Measurements from ENCODE around the gene KLHL42. TPM values are rescaled to one million over a fixed set of nuclear protein-coding genes. Genes with fewer than 3 reads are reported as not detected.
A peak's percentile ranks its signal among the peaks of the same experiment; 100 is the strongest.
"Not testable (repeated sequence)": the region's sequence is repeated elsewhere in the genome, so short reads cannot be mapped to it uniquely, and the experiment has no call there.

KLHL42 gene
- total RNA-seq, 1 donor from 2014 or later: 5.5 TPM

GRCh38 chr12:27841392-27841882, 61.4 kb downstream of the KLHL42 start:
- H3K9me3 ChIP-seq (replicated peaks): no peaks in the 10 kb centered on the region
- intact Hi-C loops (cut with micrococcal nuclease): no loop called here
- no peak overlapping the region for H3K27ac ChIP-seq (replicated peaks)
- no peaks in the 10 kb centered on the region for H3K27me3 ChIP-seq (ENCODE audit: low read depth)
- H3K4me3 ChIP-seq: no peak overlapping the region
- DNase-seq: no peak
- H3K4me1 ChIP-seq: peaks cover 9% of the 10 kb centered on the region
- TF ChIP-seq CTCF (IDR thresholded peaks at IDR 0.05; ENCODE audit: borderline replicate concordance): no peak
- no peaks in the 10 kb centered on the region for H3K36me3 ChIP-seq

- no peaks in the 10 kb centered on the region for H3K36me3 ChIP-seq
- no peaks in the 10 kb centered on the region for H3K27me3 ChIP-seq (ENCODE audit: low read depth)
- no peak overlapping the region for H3K27ac ChIP-seq (replicated peaks)
- TF ChIP-seq CTCF (IDR thresholded peaks at IDR 0.05; ENCODE audit: borderline replicate concordance): no peak
- peaks cover 9% of the 10 kb centered on the region for H3K4me1 ChIP-seq
- H3K9me3 ChIP-seq (replicated peaks): no peaks in the 10 kb centered on the region
- intact Hi-C loops (cut with micrococcal nuclease): no loop called here
- H3K4me3 ChIP-seq: peak overlapping the region; percentile 33
- no peak for DNase-seq
These were observed 63.7 kb downstream of the KLHL42 start for GRCh38 chr12:27843714-27844245.

GRCh38 chr12:27844366-27845090, 64.5 kb downstream of the KLHL42 start:
- H3K4me1 ChIP-seq: peaks cover 9% of the 10 kb centered on the region
- no peak for TF ChIP-seq CTCF (IDR thresholded peaks at IDR 0.05; ENCODE audit: borderline replicate concordance)
- H3K9me3 ChIP-seq (replicated peaks): peaks cover 7% of the 10 kb centered on the region
- intact Hi-C loops (cut with micrococcal nuclease): no loop called here
- peak overlapping the region; percentile 33 for H3K4me3 ChIP-seq
- no peaks in the 10 kb centered on the region for H3K27me3 ChIP-seq (ENCODE audit: low read depth)
- no peak overlapping the region for H3K27ac ChIP-seq (replicated peaks)
- DNase-seq: no peak
- no peaks in the 10 kb centered on the region for H3K36me3 ChIP-seq

- H3K4me1 ChIP-seq: peaks cover 9% of the 10 kb centered on the region
- peaks cover 14% of the 10 kb centered on the region for H3K9me3 ChIP-seq (replicated peaks)
- DNase-seq: no peak
- no peaks in the 10 kb centered on the region for H3K36me3 ChIP-seq
- no peak for TF ChIP-seq CTCF (IDR thresholded peaks at IDR 0.05; ENCODE audit: borderline replicate concordance)
- no peak overlapping the region for H3K27ac ChIP-seq (replicated peaks)
- intact Hi-C loops (cut with micrococcal nuclease): no loop called here
- no peaks in the 10 kb centered on the region for H3K27me3 ChIP-seq (ENCODE audit: low read depth)
- no peak overlapping the region for H3K4me3 ChIP-seq
These were observed 65.2 kb downstream of the KLHL42 start for GRCh38 chr12:27845187-27845586.

- H3K9me3 ChIP-seq (replicated peaks): peaks cover 18% of the 10 kb centered on the region
- H3K4me1 ChIP-seq; DNase-seq; H3K36me3 ChIP-seq; H3K27ac ChIP-seq (replicated peaks); intact Hi-C loops (cut with micrococcal nuclease); H3K27me3 ChIP-seq (ENCODE audit: low read depth); H3K4me3 ChIP-seq: not testable (repeated sequence)
These were observed 65.7 kb downstream of the KLHL42 start for GRCh38 chr12:27845706-27846105.

- intact Hi-C loops (cut with micrococcal nuclease); DNase-seq; H3K36me3 ChIP-seq; H3K4me1 ChIP-seq; H3K27ac ChIP-seq (replicated peaks); H3K4me3 ChIP-seq; H3K27me3 ChIP-seq (ENCODE audit: low read depth): not testable (repeated sequence)
- H3K9me3 ChIP-seq (replicated peaks): peaks cover 20% of the 10 kb centered on the region
These were observed 67.3 kb downstream of the KLHL42 start for GRCh38 chr12:27847293-27847692.
